Measurements from ENCODE around the gene CRELD1.

CRELD1 gene

GRCh38 chr3:9976721-9977709 lies 43.4 kb downstream of the CRELD1 start:
- no peak for TF ChIP-seq POLR2AphosphoS5 (IDR thresholded peaks at IDR 0.05; ENCODE audit: low read depth, low read length)
- DNase-seq (ENCODE audit: insufficient read length) (no peak), FAIRE-seq (no peak)

DNA sequence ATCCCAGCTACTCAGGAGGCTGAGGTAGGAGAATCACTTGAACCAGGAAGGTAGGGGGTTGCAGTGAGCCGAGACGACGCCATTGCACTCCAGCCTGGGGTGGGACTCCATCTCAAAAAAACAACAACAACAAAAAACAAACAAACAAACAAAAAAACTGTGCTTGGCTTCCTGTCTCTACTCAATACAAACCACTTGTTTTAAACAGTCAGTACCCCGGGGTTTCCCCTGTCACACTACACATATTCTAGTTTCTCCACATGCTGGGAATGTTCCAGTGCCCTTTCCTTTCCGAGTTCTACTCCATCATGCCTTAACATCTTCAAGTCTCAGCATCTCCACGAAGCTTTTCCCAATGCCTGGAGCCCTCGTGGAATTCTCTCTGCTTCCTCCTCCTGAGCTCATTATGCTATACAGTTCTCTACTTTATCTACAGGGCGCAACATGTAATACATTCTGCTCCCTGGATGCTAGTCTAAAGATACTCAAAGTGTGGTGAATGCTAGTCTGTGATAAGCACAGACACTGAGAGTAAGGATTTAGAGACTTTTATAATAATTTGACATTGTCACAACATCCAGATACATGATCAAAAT lies 45.2 kb downstream of the CRELD1 start:
- DNase-seq (ENCODE audit: insufficient read length) = no peak
- FAIRE-seq = no peak
- TF ChIP-seq TAF1 (IDR thresholded peaks at IDR 0.05; ENCODE audit: borderline replicate concordance, low read depth, low read length) = no peak
- no peak for TF ChIP-seq POLR2A (IDR thresholded peaks at IDR 0.05; ENCODE audit: low read depth, low read length)
- no peak for TF ChIP-seq POLR2AphosphoS5 (IDR thresholded peaks at IDR 0.05; ENCODE audit: low read depth, low read length)

DNA sequence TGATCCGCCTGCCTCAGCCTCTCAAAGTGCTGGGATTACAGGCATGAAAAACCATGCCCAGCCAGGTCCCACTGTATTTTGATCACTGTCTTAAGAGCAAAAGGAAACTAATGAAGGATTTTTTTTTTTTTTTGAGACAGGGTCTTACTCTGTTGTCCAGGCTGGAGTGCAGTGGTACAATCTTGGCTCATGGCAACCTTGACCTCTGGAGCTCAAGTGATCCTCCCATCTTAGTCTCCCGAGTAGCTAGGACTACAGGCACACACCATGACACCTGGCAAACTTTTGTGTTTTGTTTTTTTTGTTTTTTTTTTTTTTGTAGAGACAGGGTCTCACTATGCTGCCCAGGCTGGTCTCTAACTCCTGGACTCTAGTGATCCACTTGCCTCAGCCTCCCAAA lies 46.6 kb downstream of the CRELD1 start:
- TF ChIP-seq TAF1 (IDR thresholded peaks at IDR 0.05; ENCODE audit: borderline replicate concordance, low read depth, low read length) = no peak
- no peak for TF ChIP-seq POLR2AphosphoS5 (IDR thresholded peaks at IDR 0.05; ENCODE audit: low read depth, low read length)
- TF ChIP-seq POLR2A (IDR thresholded peaks at IDR 0.05; ENCODE audit: low read depth, low read length) = no peak
- FAIRE-seq = no peak

DNA sequence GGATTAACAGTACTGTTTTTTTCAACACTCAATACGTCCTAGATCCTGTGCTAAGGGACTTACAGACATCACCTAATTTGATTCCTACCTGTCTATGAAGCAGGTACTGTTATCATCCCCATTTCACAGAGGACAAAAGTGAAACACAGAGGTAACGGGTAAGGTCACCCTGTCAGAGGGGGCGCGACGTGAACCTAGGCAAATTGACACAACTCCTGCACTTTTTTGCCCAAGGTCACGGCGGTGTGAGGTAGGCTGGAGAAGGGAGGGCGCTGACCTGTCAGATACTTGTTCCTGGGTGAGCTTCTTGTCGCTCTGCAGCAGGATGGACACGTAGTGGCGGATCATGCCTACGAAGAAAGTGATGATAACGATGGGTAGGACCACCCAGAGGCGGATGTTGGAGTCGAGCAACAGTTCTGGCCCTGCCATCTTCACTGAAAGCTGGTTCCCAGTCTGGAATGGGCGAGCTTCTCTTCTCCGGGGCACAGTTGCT lies 52.6 kb downstream of the CRELD1 start:
- FAIRE-seq (peak; percentile 70), DNase-seq (ENCODE audit: insufficient read length) (no peak)
- no peak for TF ChIP-seq POLR2AphosphoS5 (IDR thresholded peaks at IDR 0.05; ENCODE audit: low read depth, low read length)
- no peak for TF ChIP-seq TAF1 (IDR thresholded peaks at IDR 0.05; ENCODE audit: borderline replicate concordance, low read depth, low read length)
- TF ChIP-seq POLR2A (IDR thresholded peaks at IDR 0.05; ENCODE audit: low read depth, low read length) = no peak

More for the DNA sequence above, 46.6 kb downstream of the CRELD1 start:
- DNase-seq (ENCODE audit: insufficient read length) = no peak

DNA sequence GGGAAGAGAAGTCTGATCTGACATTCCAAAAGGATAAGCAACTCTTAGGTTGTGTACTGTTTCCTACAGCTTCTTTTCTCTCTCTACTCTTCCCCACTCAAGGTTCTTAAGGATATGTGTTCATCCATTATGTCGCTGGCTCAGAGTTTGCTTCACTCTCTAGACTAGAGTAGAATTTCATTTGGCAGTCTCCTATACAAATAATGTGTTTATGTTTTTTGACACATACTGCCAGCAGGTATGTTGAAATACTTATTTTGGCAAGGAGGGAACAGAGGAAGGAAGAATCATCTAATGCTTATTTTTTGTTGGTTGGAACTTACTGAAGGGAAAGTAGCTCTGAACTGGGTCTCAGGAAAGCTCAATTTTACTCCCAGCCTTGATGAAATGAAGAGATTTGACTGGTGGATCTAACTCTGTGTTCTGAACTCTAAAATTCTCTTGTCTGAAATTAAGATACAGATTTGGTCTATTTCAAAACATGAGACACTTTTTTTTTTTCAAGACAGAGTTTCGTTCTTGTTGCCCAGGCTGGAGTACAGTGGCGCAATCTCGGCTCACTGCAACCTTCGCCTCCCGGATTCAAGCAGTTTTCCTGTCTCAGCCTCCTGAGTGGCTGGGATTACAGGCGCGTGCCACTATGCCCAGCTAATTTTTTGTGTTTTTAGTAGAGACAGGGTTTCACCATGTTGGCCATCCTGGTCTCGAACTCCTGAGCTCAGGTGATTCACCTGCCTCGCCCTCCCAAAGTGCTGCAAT lies 60.6 kb downstream of the CRELD1 start:
- no peak for TF ChIP-seq TAF1 (IDR thresholded peaks at IDR 0.05; ENCODE audit: borderline replicate concordance, low read depth, low read length)
- TF ChIP-seq POLR2A (IDR thresholded peaks at IDR 0.05; ENCODE audit: low read depth, low read length) = no peak
- TF ChIP-seq POLR2AphosphoS5 (IDR thresholded peaks at IDR 0.05; ENCODE audit: low read depth, low read length) = no peak
- DNase-seq (ENCODE audit: insufficient read length) = no peak
- no peak for FAIRE-seq
